HCT116 (cell line): ENCODE results near the gene PPIP5K2. TPM values are rescaled to one million over a fixed set of nuclear protein-coding genes. Genes with fewer than 3 reads are reported as not detected.

ENCODE experiments used
- ATAC-seq: fragments of 200-7000 bp; cut with Tn5 transposase; 2 replicates; pipeline ENCODE4 v1.9.1; 2020; ENCODE audit warnings: mild to moderate bottlenecking, moderate library complexity
- BruUV-seq: library from RNA; stranded (reverse); fragments of 400-500 nt; replicated peaks from 2 replicates; lab custom pipeline; 2021; lab: Mats Ljungman, UMichigan
- CTCF ChIA-PET: fragments of 300-600 bp; sonication (Branson Sonifier 250); formaldehyde crosslinking; loops from one replicate; lab custom pipeline; 2021; ENCODE audit warnings: antibody characterized with exemption; lab: Charles Lee
- POLR2A ChIA-PET: fragments of 300-600, 350-600 bp; sonication (Branson Sonifier 250); formaldehyde crosslinking; loops from one replicate; lab custom pipeline; 2021; ENCODE audit warnings: antibody characterized with exemption; lab: Charles Lee
- RAD21 ChIA-PET, 2 experiments: fragments of 300-600 bp; sonication (Branson Sonifier 250); formaldehyde crosslinking; loops; one replicate each; lab custom pipeline; 2023; ENCODE audit warnings: low total read pairs in 2 of 2; ENCODE audit not compliant: uncharacterized antibody in 2 of 2, unreplicated experiment in 2 of 2, low non-redundant PET in 1 of 2; lab: Charles Lee
- DNase-seq: peaks from one replicate; pipeline ENCODE4 v3.0.0-alpha.2; 2010; ENCODE audit warnings: low read depth, low spot score
- H2AFZ ChIP-seq: fragments of 200-600 bp; shearing (Covaris generic), sonication (generic); 2 replicates; pipeline ENCODE4 v1.6.1; 2017; ENCODE audit warnings: low read depth, mixed run types, mixed read lengths, antibody characterized with exemption, low read length; ENCODE audit not compliant: poor library complexity, severe bottlenecking
- H3K27ac ChIP-seq: 2 replicates; pipeline ENCODE4 v1.5.1; 2012; ENCODE audit warnings: low read depth, low read length
- H3K27me3 ChIP-seq: fragments of 200-600 bp; sonication (generic); 2 replicates; pipeline ENCODE4 v1.6.1; 2016; ENCODE audit warnings: mixed run types, low read length, mixed read lengths; ENCODE audit not compliant: insufficient read depth
- H3K36me3 ChIP-seq, 2 experiments: fragments of 200-500 bp in 1 of 2; fragments of 200-600 bp in 1 of 2; sonication (Bioruptor generic) in 1 of 2; sonication (generic) in 1 of 2; 2 replicates each; pipeline versions ENCODE4 v1.5.1 to v1.6.1; 2014 to 2016; ENCODE audit warnings: low read length in 2 of 2, inconsistent platforms in 1 of 2, mixed read lengths in 1 of 2, mixed run types in 1 of 2; ENCODE audit not compliant: insufficient read depth in 2 of 2, control insufficient read depth in 1 of 2
- H3K4me1 ChIP-seq, 2 experiments: fragments of 200-600 bp in 1 of 2; sonication (generic) in 1 of 2; 2 replicates each; pipeline versions ENCODE4 v1.5.1 to v1.6.1; 2012 to 2017; ENCODE audit warnings: low read length in 2 of 2, inconsistent platforms in 1 of 2, mild to moderate bottlenecking in 1 of 2, mixed read lengths in 1 of 2, mixed run types in 1 of 2, moderate library complexity in 1 of 2; ENCODE audit not compliant: insufficient read depth in 2 of 2, control insufficient read depth in 1 of 2
- H3K4me2 ChIP-seq: fragments of 200-600 bp; sonication (generic); 2 replicates; pipeline ENCODE4 v1.6.1; 2017; ENCODE audit warnings: mixed run types, low read length, mixed read lengths
- H3K4me3 ChIP-seq, 2 experiments: fragments of 200-600 bp in 1 of 2; sonication (generic) in 1 of 2; replicated peaks in 1 of 2; 2 replicates each; pipeline ENCODE4 v1.5.1; 2011 to 2016; ENCODE audit warnings: low read length in 2 of 2, control low read depth in 1 of 2, low read depth in 1 of 2, mild to moderate bottlenecking in 1 of 2, mixed read lengths in 1 of 2, mixed run types in 1 of 2
- H3K79me2 ChIP-seq: fragments of 200-600 bp; sonication (generic); 2 replicates; pipeline ENCODE4 v1.6.1; 2017; ENCODE audit warnings: mild to moderate bottlenecking, mixed run types, low read length, moderate library complexity, mixed read lengths; ENCODE audit not compliant: insufficient read depth
- H3K9ac ChIP-seq: fragments of 200-600 bp; sonication (generic); 2 replicates; pipeline ENCODE4 v1.6.1; 2016; ENCODE audit warnings: low read length, mixed read lengths
- H3K9me2 ChIP-seq: fragments of 200-600 bp; sonication (generic), shearing (Covaris generic); 2 replicates; pipeline ENCODE4 v1.6.1; 2017; ENCODE audit warnings: mixed run types, mild to moderate bottlenecking, moderate library complexity; ENCODE audit not compliant: insufficient read depth
- H3K9me3 ChIP-seq, 2 experiments: fragments of 200-500 bp in 1 of 2; fragments of 200-600 bp in 1 of 2; sonication (Bioruptor generic) in 1 of 2; sonication (generic) in 1 of 2; 2 replicates each; pipeline ENCODE4 v1.6.1; 2014 to 2017; ENCODE audit warnings: low read length in 2 of 2, mixed read lengths in 2 of 2, inconsistent platforms in 1 of 2, low read depth in 1 of 2, mild to moderate bottlenecking in 1 of 2, mixed run types in 1 of 2, moderate library complexity in 1 of 2; ENCODE audit not compliant: control insufficient read depth in 1 of 2, insufficient read depth in 1 of 2
- H4K20me1 ChIP-seq: fragments of 200-600 bp; sonication (generic), shearing (Covaris generic); 2 replicates; pipeline ENCODE4 v1.6.1; 2017; ENCODE audit warnings: mixed run types, mild to moderate bottlenecking, moderate library complexity; ENCODE audit not compliant: insufficient read depth
- ATF3 ChIP-seq: IDR thresholded peaks from 2 replicates; pipeline ENCODE4 v1.6.1; 2012
- CBX3 ChIP-seq: IDR thresholded peaks from 2 replicates; pipeline ENCODE4 v1.6.1; 2012; ENCODE audit warnings: low read depth
- CEBPB ChIP-seq: IDR thresholded peaks from 2 replicates; pipeline ENCODE4 v1.6.1; 2012; ENCODE audit warnings: low read depth
- CTCF ChIP-seq, 3 experiments: fragments of 200-600 bp in 1 of 3; sonication (generic) in 1 of 3; IDR thresholded peaks in 2 of 3; conservative IDR thresholded peaks in 1 of 3; 2 replicates each; pipeline ENCODE4 v1.5.1; 2012 to 2017; ENCODE audit warnings: low read depth in 2 of 3, low read length in 2 of 3, antibody characterized with exemption in 1 of 3, borderline replicate concordance in 1 of 3, control low read depth in 1 of 3, mild to moderate bottlenecking in 1 of 3, mixed read lengths in 1 of 3, mixed run types in 1 of 3, moderate library complexity in 1 of 3; ENCODE audit not compliant: insufficient read depth in 1 of 3
- EGR1 ChIP-seq: IDR thresholded peaks from 2 replicates; pipeline ENCODE4 v1.6.1; 2012; ENCODE audit warnings: low read depth
- ELF1 ChIP-seq: IDR thresholded peaks from 2 replicates; pipeline ENCODE4 v1.6.1; 2012; ENCODE audit warnings: low read depth, borderline replicate concordance
- EZH2phosphoT487 ChIP-seq: fragments of 200-600 bp; IDR thresholded peaks from 2 replicates; pipeline ENCODE4 v1.6.1; 2018; ENCODE audit warnings: antibody characterized with exemption, borderline replicate concordance
- FOSL1 ChIP-seq: IDR thresholded peaks from 2 replicates; pipeline ENCODE4 v1.6.1; 2012; ENCODE audit warnings: low read depth
- JUND ChIP-seq: IDR thresholded peaks from 2 replicates; pipeline ENCODE4 v1.6.1; 2012
- MAX ChIP-seq: IDR thresholded peaks from 2 replicates; pipeline ENCODE4 v1.6.1; 2012
- POLR2A ChIP-seq: IDR thresholded peaks from 2 replicates; pipeline ENCODE4 v1.7.0; 2011; ENCODE audit warnings: borderline replicate concordance; ENCODE audit not compliant: insufficient read depth, insufficient read length; ENCODE audit errors: extremely low read depth
- POLR2AphosphoS5 ChIP-seq: IDR thresholded peaks from 2 replicates; pipeline ENCODE4 v1.6.1; 2011; ENCODE audit warnings: mild to moderate bottlenecking, low read depth, low read length, moderate library complexity
- SIN3A ChIP-seq: IDR thresholded peaks from 2 replicates; pipeline ENCODE4 v1.6.1; 2012; ENCODE audit warnings: low read depth
- SRF ChIP-seq: IDR thresholded peaks from 2 replicates; pipeline ENCODE4 v1.6.1; 2012; ENCODE audit warnings: low read depth
- ZBTB33 ChIP-seq: IDR thresholded peaks from 2 replicates; pipeline ENCODE4 v1.6.1; 2011; ENCODE audit warnings: mild to moderate bottlenecking, low read length, moderate library complexity; ENCODE audit not compliant: insufficient replicate concordance; ENCODE audit errors: extremely low read depth
- ZNF274 ChIP-seq: fragments of 200-500 bp; sonication (Bioruptor generic); IDR thresholded peaks from 2 replicates; pipeline ENCODE4 v1.6.1; 2014; ENCODE audit warnings: mild to moderate bottlenecking, low read depth, low read length, inconsistent platforms
- intact Hi-C: fragments of 100-400 bp; cut with micrococcal nuclease; formaldehyde crosslinking; loops from 2 replicates; pipeline ENCODE4 v1.10.0; 2022
- total RNA-seq: library from RNA; stranded (reverse); gene quantifications from one replicate; pipeline ENCODE4 v1.2.1, GENCODE V29; 2021; ENCODE audit not compliant: unreplicated experiment

Gene PPIP5K2
- total RNA-seq, 1 experiment from 2014 or later: 45.8 TPM

GRCh38 chr5:103234239-103234975, 114.3 kb downstream of the PPIP5K2 start (continued):
- TF ChIP-seq ZBTB33: no peak
- TF ChIP-seq SIN3A: no peak
- TF ChIP-seq EGR1: no peak
- TF ChIP-seq ZNF274: no peak
- TF ChIP-seq CTCF (IDR thresholded peaks at IDR 0.05 in 2 of 3, conservative IDR thresholded peaks at IDR 0.05 in 1 of 3; ENCODE audit: borderline replicate concordance in 1 of 3, insufficient read depth in 1 of 3, low read depth in 2 of 3, low read length in 2 of 3): no peak
- no peak for TF ChIP-seq EZH2phosphoT487
- TF ChIP-seq SRF: no peak
- TF ChIP-seq ATF3: no peak
- no peak for TF ChIP-seq POLR2A

GRCh38 chr5:103235891-103236290, 115.8 kb downstream of the PPIP5K2 start:
- Histone ChIP-seq H3K36me3 (no peaks in the 10 kb centered on the region), H2AFZ (peak overlapping the region; percentile 6), H3K9me2 (no peaks in the 10 kb centered on the region), H3K9ac (no peak overlapping the region), H3K79me2 (no peaks in the 10 kb centered on the region), H3K4me1 (no peaks in the 10 kb centered on the region), H3K27ac (no peak overlapping the region), H3K27me3 (no peaks in the 10 kb centered on the region), H4K20me1 (no peaks in the 10 kb centered on the region), H3K4me3 (no peak overlapping the region), H3K4me2 (no peak overlapping the region), H3K9me3 (0 out of 4 replicates have a peak, but pooled peaks cover 0 to 3% of the 10 kb centered on the region in 2 experiments)
- no peak for ATAC-seq
- RAD21 ChIA-PET: no interaction called here
- POLR2A ChIA-PET: no interaction called here
- intact Hi-C loops: no loop called here
- TF ChIP-seq EGR1 (no peak), CTCF (IDR thresholded peaks at IDR 0.05 in 2 of 3, conservative IDR thresholded peaks at IDR 0.05 in 1 of 3; ENCODE audit: borderline replicate concordance in 1 of 3, insufficient read depth in 1 of 3, low read depth in 2 of 3, low read length in 2 of 3) (no peak), FOSL1 (no peak), SRF (no peak), EZH2phosphoT487 (no peak), ZNF274 (no peak), JUND (no peak), ELF1 (no peak), POLR2AphosphoS5 (no peak), MAX (no peak), CEBPB (no peak), CBX3 (no peak)
- CTCF ChIA-PET: no interaction called here
- BruUV-seq: no TSS peak
- no peak for DNase-seq
